ENCODE results near the gene FBXO38.

- TF ChIP-seq CTCF (IDR thresholded peaks at IDR 0.05) (peak in 1 of 5 experiments; percentile 9), EP300 (IDR thresholded peaks at IDR 0.05; ENCODE audit: low read depth) (no peak), POLR2A (IDR thresholded peaks at IDR 0.05) (no peak), POLR2AphosphoS5 (IDR thresholded peaks at IDR 0.05) (no peak)
Observed at GRCh38 chr5:148353634-148354033, 30.1 kb upstream of the FBXO38 start.
